H1 (cell line): ENCODE data around the gene DNAH8. TPM values are rescaled to one million over a fixed set of nuclear protein-coding genes. Genes with fewer than 3 reads are reported as not detected.

Experiments used
- CTCF ChIA-PET: fragments of 300-600 bp; sonication (Branson Sonifier 250); formaldehyde crosslinking; loops from one replicate; lab custom pipeline; 2021; ENCODE audit not compliant: partially characterized antibody; lab: Charles Lee
- POLR2A ChIA-PET: fragments of 300-600 bp; sonication (Branson Sonifier 250); formaldehyde crosslinking; loops from one replicate; lab custom pipeline; 2021; ENCODE audit warnings: inconsistent platforms; ENCODE audit not compliant: partially characterized antibody; lab: Charles Lee
- DNase-seq, 2 experiments: peaks; one replicate each; pipeline versions ENCODE4 v3.0.0 to v3.0.0-alpha.2; 2010 to 2022; ENCODE audit warnings: low spot score in 2 of 2, low read depth in 1 of 2, mixed read lengths in 1 of 2
- FAIRE-seq: peaks from 2 replicates; lab custom pipeline; 2011; peaks lifted over from hg19 to GRCh38; lab: Jason Lieb, UNC
- H2AFZ ChIP-seq: 2 replicates; pipeline ENCODE4 v1.8.1; 2012; ENCODE audit warnings: low read length, inconsistent platforms
- H2AK5ac ChIP-seq: 2 replicates; pipeline ENCODE4 v1.6.1; 2013; ENCODE audit warnings: low read depth, low read length
- H2BK120ac ChIP-seq: replicated peaks from 2 replicates; pipeline ENCODE3; 2013; ENCODE audit warnings: low read depth, low read length, inconsistent platforms
- H2BK12ac ChIP-seq: 2 replicates; pipeline ENCODE4 v1.6.1; 2013; ENCODE audit warnings: low read depth, low read length
- H2BK15ac ChIP-seq: 2 replicates; pipeline ENCODE4 v1.6.1; 2013; ENCODE audit warnings: low read length
- H2BK20ac ChIP-seq: 2 replicates; pipeline ENCODE4 v1.6.1; 2013; ENCODE audit warnings: low read length
- H2BK5ac ChIP-seq: 2 replicates; pipeline ENCODE4 v1.6.1; 2013; ENCODE audit warnings: low read depth, low read length
- H3K14ac ChIP-seq: 2 replicates; pipeline ENCODE4 v1.6.1; 2013; ENCODE audit warnings: inconsistent platforms; ENCODE audit not compliant: insufficient read length
- H3K18ac ChIP-seq: 2 replicates; pipeline ENCODE4 v1.6.1; 2013; ENCODE audit warnings: low read length; ENCODE audit errors: extremely low read depth
- H3K23ac ChIP-seq: 2 replicates; pipeline ENCODE4 v1.6.1; 2013; ENCODE audit warnings: inconsistent platforms; ENCODE audit not compliant: insufficient read length
- H3K23me2 ChIP-seq: 2 replicates; pipeline ENCODE4 v1.6.1; 2013; ENCODE audit warnings: low read depth, low read length
- H3K27ac ChIP-seq: 2 replicates; pipeline ENCODE4 v1.6.1; 2011; ENCODE audit warnings: low read depth, low read length, inconsistent platforms
- H3K27me3 ChIP-seq, 4 experiments: replicated peaks in 1 of 4; 1 replicate in 1 of 4; 2 replicates in 3 of 4; pipeline versions ENCODE4 v1.6.1 to v1.8.1; 2011 to 2013; ENCODE audit warnings: low read length in 3 of 4, mild to moderate bottlenecking in 3 of 4, inconsistent platforms in 2 of 4, mixed read lengths in 2 of 4, moderate library complexity in 1 of 4; ENCODE audit not compliant: control insufficient read depth in 3 of 4, insufficient read depth in 3 of 4; ENCODE audit errors: extremely low read depth in 1 of 4
- H3K36me3 ChIP-seq, 4 experiments: 2 replicates each; pipeline versions ENCODE4 v1.6.1 to v1.8.1; 2011 to 2013; ENCODE audit warnings: mild to moderate bottlenecking in 4 of 4, low read length in 3 of 4, moderate library complexity in 2 of 4, control low read depth in 1 of 4, inconsistent platforms in 1 of 4; ENCODE audit not compliant: insufficient read depth in 4 of 4, control insufficient read depth in 2 of 4
- H3K4ac ChIP-seq: replicated peaks from 2 replicates; pipeline ENCODE3; 2013; ENCODE audit warnings: low read length, low read depth, mixed read lengths, inconsistent platforms; ENCODE audit not compliant: insufficient read length
- H3K4me1 ChIP-seq, 4 experiments: replicated peaks in 1 of 4; 1 replicate in 1 of 4; 2 replicates in 3 of 4; pipeline versions ENCODE4 v1.6.1 to v1.8.1; 2011 to 2013; ENCODE audit warnings: low read length in 3 of 4, inconsistent platforms in 2 of 4, mixed read lengths in 1 of 4; ENCODE audit not compliant: insufficient read depth in 4 of 4, control insufficient read depth in 3 of 4
- H3K4me2 ChIP-seq, 2 experiments: 2 replicates each; pipeline versions ENCODE4 v1.6.1 to v1.8.1; 2011 to 2013; ENCODE audit warnings: low read depth in 2 of 2, low read length in 2 of 2, control low read depth in 1 of 2, inconsistent platforms in 1 of 2, mild to moderate bottlenecking in 1 of 2; ENCODE audit not compliant: insufficient read depth in 1 of 2
- H3K4me3 ChIP-seq, 4 experiments: fragments of 200-600, 300-600 bp in 1 of 4; sonication (generic), shearing (Covaris generic), sonication (Bioruptor Twin) in 1 of 4; 2 replicates each; pipeline versions ENCODE4 v1.5.1 to v1.8.1; 2011 to 2016; ENCODE audit warnings: low read length in 4 of 4, low read depth in 3 of 4, control low read depth in 2 of 4, inconsistent platforms in 2 of 4, mild to moderate bottlenecking in 2 of 4, mixed read lengths in 1 of 4, moderate library complexity in 1 of 4; ENCODE audit not compliant: insufficient read depth in 2 of 4; ENCODE audit errors: extremely low read depth in 1 of 4
- H3K56ac ChIP-seq: replicated peaks from 2 replicates; pipeline ENCODE3; 2013; ENCODE audit warnings: low read depth, mild to moderate bottlenecking, mixed read lengths, low read length, inconsistent platforms; ENCODE audit not compliant: insufficient read length
- H3K79me1 ChIP-seq: 2 replicates; pipeline ENCODE4 v1.6.1; 2013; ENCODE audit warnings: low read depth, low read length, control low read depth
- H3K79me2 ChIP-seq, 2 experiments: 2 replicates each; pipeline versions ENCODE4 v1.6.1 to v1.8.1; 2012 to 2013; ENCODE audit warnings: low read length in 2 of 2, mild to moderate bottlenecking in 2 of 2, inconsistent platforms in 1 of 2; ENCODE audit not compliant: insufficient read depth in 2 of 2, control insufficient read depth in 1 of 2
- H3K9ac ChIP-seq, 4 experiments: replicated peaks in 1 of 4; 1 replicate in 1 of 4; 2 replicates in 3 of 4; pipeline versions ENCODE4 v1.6.1 to v1.8.1; 2011 to 2013; ENCODE audit warnings: low read depth in 3 of 4, low read length in 3 of 4, control low read depth in 2 of 4, mild to moderate bottlenecking in 2 of 4, moderate library complexity in 2 of 4, inconsistent platforms in 1 of 4; ENCODE audit errors: extremely low read depth in 1 of 4
- H3K9me3 ChIP-seq, 2 experiments: 2 replicates each; pipeline versions ENCODE4 v1.6.1 to v1.8.1; 2012 to 2013; ENCODE audit warnings: mild to moderate bottlenecking in 2 of 2, moderate library complexity in 2 of 2, control low read depth in 1 of 2, inconsistent platforms in 1 of 2, low read depth in 1 of 2, low read length in 1 of 2, mixed read lengths in 1 of 2; ENCODE audit not compliant: insufficient read depth in 2 of 2
- H4K20me1 ChIP-seq, 2 experiments: replicated peaks in 1 of 2; 2 replicates each; pipeline versions ENCODE3 to v1.8.1; 2011 to 2013; ENCODE audit warnings: inconsistent platforms in 2 of 2, low read length in 2 of 2, mild to moderate bottlenecking in 1 of 2; ENCODE audit not compliant: insufficient read depth in 2 of 2, control insufficient read depth in 1 of 2
- H4K5ac ChIP-seq: 2 replicates; pipeline ENCODE4 v1.6.1; 2013; ENCODE audit warnings: low read length, low read depth, mixed read lengths, inconsistent platforms; ENCODE audit not compliant: insufficient read length
- H4K8ac ChIP-seq: 2 replicates; pipeline ENCODE4 v1.8.0; 2013; ENCODE audit warnings: mild to moderate bottlenecking, moderate library complexity, low read length, inconsistent platforms; ENCODE audit not compliant: insufficient read depth; ENCODE audit errors: extremely low read depth
- H4K91ac ChIP-seq: replicated peaks from 2 replicates; pipeline ENCODE3; 2013; ENCODE audit warnings: low read length, mixed read lengths, inconsistent platforms; ENCODE audit not compliant: insufficient read length
- BACH1 ChIP-seq: IDR thresholded peaks from 2 replicates; pipeline ENCODE4 v1.6.1; 2012; ENCODE audit warnings: low read length, improper control_type of control experiment
- BCL11A ChIP-seq, 2 experiments: IDR thresholded peaks; one replicate each; pipeline ENCODE4 v1.6.1; 2011; ENCODE audit warnings: low read depth in 2 of 2, low read length in 2 of 2, mild to moderate bottlenecking in 2 of 2
- CTBP2 ChIP-seq: IDR thresholded peaks from 2 replicates; pipeline ENCODE4 v1.7.0; 2011; ENCODE audit warnings: borderline replicate concordance, mild to moderate bottlenecking, moderate library complexity, mixed read lengths, low read length; ENCODE audit not compliant: insufficient read depth, insufficient read length
- E2F6 ChIP-seq: IDR thresholded peaks from 2 replicates; pipeline ENCODE4 v1.6.1; 2012; ENCODE audit warnings: inconsistent platforms
- NRF1 ChIP-seq: IDR thresholded peaks from 2 replicates; pipeline ENCODE4 v1.6.1; 2011; ENCODE audit warnings: mild to moderate bottlenecking, low read depth, low read length, improper control_type of control experiment
- POLR2AphosphoS5 ChIP-seq: IDR thresholded peaks from 2 replicates; pipeline ENCODE4 v1.6.1; 2011; ENCODE audit warnings: low read depth, low read length
- SP4 ChIP-seq: IDR thresholded peaks from 2 replicates; pipeline ENCODE4 v1.6.1; 2012; ENCODE audit warnings: low read length, inconsistent platforms
- SRF ChIP-seq: IDR thresholded peaks from 2 replicates; pipeline ENCODE4 v1.6.1; 2011; ENCODE audit warnings: mild to moderate bottlenecking, low read depth, low read length, moderate library complexity
- TBP ChIP-seq: IDR thresholded peaks from 2 replicates; pipeline ENCODE4 v1.6.1; 2011; ENCODE audit warnings: low read depth, low read length, improper control_type of control experiment
- TCF12 ChIP-seq: IDR thresholded peaks from 2 replicates; pipeline ENCODE4 v1.6.1; 2011; ENCODE audit warnings: low read depth, mild to moderate bottlenecking, low read length
- WGBS, 2 experiments: shearing (Covaris generic) in 1 of 2; methylation state at CpG; one replicate each; pipeline versions ENCODE4 v1.1.6 to v1.1.7; 2013 to 2015; ENCODE audit warnings: low lambda C conversion rate in 2 of 2, mixed read lengths in 2 of 2, inconsistent platforms in 1 of 2, low coverage in 1 of 2, missing lambda C conversion rate in 1 of 2; ENCODE audit not compliant: insufficient replicate concordance in 2 of 2, insufficient coverage in 1 of 2, insufficient read length in 1 of 2; ENCODE audit errors: extremely low coverage in 1 of 2, missing lambda C conversion rate in 1 of 2; 5-methylcytosine and 5-hydroxymethylcytosine counted together
- polyA plus RNA-seq, 7 experiments: library from polyadenylated mRNA; depleted of rRNA in 3 of 7; stranded (reverse) in 5 of 7; unstranded in 2 of 7; fragments of >200 nt in 5 of 7; fragments of 200-250 nt in 2 of 7; gene quantifications; 1 replicate in 5 of 7; 2 replicates in 1 of 7; 4 replicates in 1 of 7; pipeline versions ENCODE4 v1.2.1 to v1.2.3, GENCODE V29; 2011 to 2013; ENCODE audit warnings: missing spikeins in 2 of 7, mixed read lengths in 2 of 7
- total RNA-seq: library from RNA; stranded (reverse); fragmentation: NEBNext Ultra II Directional; extraction: Animal tissue kit (Norgen Biotek cat#: 25700); gene quantifications from 2 replicates; pipeline ENCODE4 v1.2.1, GENCODE V29; 2021

DNAH8 gene
- total and polyA plus RNA-seq, 2 of the 8 experiments (the other 6 are each of a cell fraction or from before 2014, with no cell fraction given): under 0.01 TPM; not detected in 1

GRCh38 chr6:38801305-38801704 lies 86.2 kb downstream of the DNAH8 start:
- Histone ChIP-seq H3K79me1 (no peaks in the 10 kb centered on the region), H3K4me2 (no peak overlapping the region), H4K20me1 (no peaks in the 10 kb centered on the region), H2BK12ac (no peak overlapping the region), H3K4me1 (peaks cover 0 to 2% (median 0%) of the 10 kb centered on the region in 4 experiments; a peak in 2 of 7 replicates), H3K79me2 (no peaks in the 10 kb centered on the region), H3K36me3 (no peaks in the 10 kb centered on the region), H3K27ac (no peak overlapping the region), H4K91ac (no peak overlapping the region), H3K4me3 (no peak overlapping the region), H4K8ac (no peak overlapping the region), H2BK20ac (no peak overlapping the region), H3K27me3 (no peaks in the 10 kb centered on the region), H3K9me3 (no peaks in the 10 kb centered on the region), H4K5ac (no peak overlapping the region), H3K18ac (no peak overlapping the region), H2BK5ac (no peak overlapping the region), H3K14ac (no peak overlapping the region), H2BK15ac (no peak overlapping the region), H3K4ac (peak overlapping the region; percentile 83), H3K23ac (no peak overlapping the region), H2BK120ac (no peak overlapping the region), H3K56ac (no peak overlapping the region), H3K23me2 (no peaks in the 10 kb centered on the region), H2AK5ac (no peak overlapping the region), H2AFZ (no peak overlapping the region), H3K9ac (no peak overlapping the region)
- CTCF ChIA-PET: no interaction called here
- POLR2A ChIA-PET: no interaction called here
- FAIRE-seq: no peak
- TF ChIP-seq TBP: no peak
- TF ChIP-seq SP4: no peak
- TF ChIP-seq E2F6: no peak
- no peak for TF ChIP-seq POLR2AphosphoS5
- no peak for TF ChIP-seq TCF12
- TF ChIP-seq BCL11A (IDR thresholded peaks at IDR 0.05; ENCODE audit: low read depth in 2 of 2, low read length in 2 of 2): no peak
- TF ChIP-seq SRF: no peak
- no peak for TF ChIP-seq CTBP2
- TF ChIP-seq NRF1: no peak
- TF ChIP-seq BACH1: no peak
- DNase-seq: no peak
- 83% methylated on average over 4 of the region's 4 CpGs; no CpG with 5 or more reads in 1 of the 2 experiments for WGBS, 2 experiments
